Sigmoid colon (tissue), 7 donors: Measurements from ENCODE around the gene DHX8. TPM values are rescaled to one million over a fixed set of nuclear protein-coding genes. Genes with fewer than 3 reads are reported as not detected.

Experiments used
- DNase-seq: peaks from one replicate; pipeline ENCODE4 v3.0.0-alpha.2; 2019
- H3K27ac ChIP-seq, 4 donors: fragments of 200-600 bp; sonication (generic); one replicate each; pipeline ENCODE4 v1.5.1; 2016 to 2019; ENCODE audit warnings: mild to moderate bottlenecking in 1 of 4
- H3K27me3 ChIP-seq, 3 donors: fragments of 200-600 bp; sonication (generic); one replicate each; pipeline ENCODE4 v1.5.1; 2019; ENCODE audit warnings: mild to moderate bottlenecking in 1 of 3
- H3K36me3 ChIP-seq, 4 donors: fragments of 200-600 bp; sonication (generic); one replicate each; pipeline ENCODE4 v1.5.1; 2016 to 2019
- H3K4me1 ChIP-seq, 4 donors: fragments of 200-600 bp; sonication (generic); one replicate each; pipeline ENCODE4 v1.5.1; 2017 to 2019
- H3K4me3 ChIP-seq, 4 donors: fragments of 200-600 bp; sonication (generic); one replicate each; pipeline ENCODE4 v1.5.1; 2017 to 2019; ENCODE audit warnings: mild to moderate bottlenecking in 2 of 4, moderate library complexity in 1 of 4
- H3K9me3 ChIP-seq, 4 donors: fragments of 200-600 bp in 3 of 4; sonication (generic) in 3 of 4; one replicate each; pipeline versions ENCODE4 v1.5.1 to v1.6.1; 2013 to 2019
- CTCF ChIP-seq, 4 experiments: fragments of 450-650 bp in 3 of 4; fragments of 200-600 bp in 1 of 4; IDR thresholded peaks; one replicate each; pipeline ENCODE4 v1.5.1; 2016 to 2019; ENCODE audit warnings: antibody characterized with exemption in 4 of 4, mild to moderate bottlenecking in 3 of 4, moderate library complexity in 2 of 4
- EP300 ChIP-seq, 4 donors: sonication (generic); formaldehyde crosslinking; IDR thresholded peaks; one replicate each; pipeline ENCODE4 v1.6.1; 2017; ENCODE audit warnings: antibody characterized with exemption in 4 of 4
- POLR2A ChIP-seq, 2 donors: fragments of 450-650 bp; IDR thresholded peaks; one replicate each; pipeline ENCODE4 v1.6.1; 2016; ENCODE audit warnings: antibody characterized with exemption in 2 of 2, mild to moderate bottlenecking in 2 of 2, moderate library complexity in 2 of 2
- POLR2AphosphoS5 ChIP-seq, 4 donors: sonication (generic); formaldehyde crosslinking; IDR thresholded peaks; one replicate each; pipeline ENCODE4 v1.6.1; 2017; ENCODE audit warnings: antibody characterized with exemption in 4 of 4
- WGBS, 2 donors: extraction: QIAGEN DNeasy Blood & Tissue Kit; methylation state at CpG; one replicate each; pipeline ENCODE4 v1.1.7; 2013; 5-methylcytosine and 5-hydroxymethylcytosine counted together
- intact Hi-C: fragments of 100-400 bp; cut with DNase I; formaldehyde crosslinking; loops from one replicate; pipeline ENCODE4 v1.15.1; 2023
- polyA plus RNA-seq, 3 donors: library from polyadenylated mRNA; stranded (reverse); fragments of 200-250 nt; gene quantifications; one replicate each; pipeline ENCODE4 v1.2.3, GENCODE V29; 2013
- small RNA-seq, 3 donors: library from RNA; depleted of rRNA; stranded (forward); fragments of <200 nt; gene quantifications; one replicate each; pipeline ENCODE3, GENCODE V24; 2016
- total RNA-seq, 4 donors: library from RNA; depleted of rRNA; stranded (reverse); fragments of >200 nt; gene quantifications; one replicate each; pipeline ENCODE4 v1.1.0, GENCODE V29; 2016
- donor health status: healthy with polysubstance abuse.
- donor health status: Bipolar disorder and iron deficiency.
- donor health status: healthy.

The DHX8 gene
- total and polyA plus RNA-seq, 7 donors, result 12.0 to 39.6 (median 25.7) TPM

- Histone ChIP-seq H3K27me3 (no peaks in the 10 kb centered on the region), H3K4me3 (no peak overlapping the region), H3K27ac (no peak overlapping the region), H3K4me1 (no peaks in the 10 kb centered on the region), H3K9me3 (no peaks in the 10 kb centered on the region), H3K36me3 (no peaks in the 10 kb centered on the region)
- TF ChIP-seq POLR2AphosphoS5 (IDR thresholded peaks at IDR 0.05) (no peak), EP300 (IDR thresholded peaks at IDR 0.05) (no peak), POLR2A (IDR thresholded peaks at IDR 0.05) (no peak), CTCF (IDR thresholded peaks at IDR 0.05) (no peak)
- WGBS, 2 donors, result 82 to 87% methylated on average over 5 of the region's 5 CpGs
- intact Hi-C loops, result no loop called here
- no peak for DNase-seq
These were observed 88.7 kb downstream of the DHX8 start for GRCh38 chr17:43572368-43572980.

- Histone ChIP-seq H3K9me3 (no peaks in the 10 kb centered on the region), H3K4me3 (no peak overlapping the region), H3K27ac (no peak overlapping the region), H3K4me1 (peaks cover 0 to 8% (median 6%) of the 10 kb centered on the region in 4 donors), H3K27me3 (no peaks in the 10 kb centered on the region), H3K36me3 (no peaks in the 10 kb centered on the region)
- TF ChIP-seq POLR2AphosphoS5 (IDR thresholded peaks at IDR 0.05), result no peak
- TF ChIP-seq CTCF (IDR thresholded peaks at IDR 0.05), result no peak
- TF ChIP-seq EP300 (IDR thresholded peaks at IDR 0.05), result no peak
- no peak for TF ChIP-seq POLR2A (IDR thresholded peaks at IDR 0.05)
- intact Hi-C loops, result no loop called here
- WGBS, 2 donors, result 25 to 43% methylated on average over 7 of the region's 7 CpGs
- DNase-seq, result no peak
These were observed 90.0 kb downstream of the DHX8 start for GRCh38 chr17:43573579-43574321.

- Histone ChIP-seq H3K27ac (no peak overlapping the region), H3K9me3 (no peaks in the 10 kb centered on the region), H3K4me1 (peaks cover 0 to 13% (median 12%) of the 10 kb centered on the region in 4 donors), H3K36me3 (no peaks in the 10 kb centered on the region), H3K27me3 (no peaks in the 10 kb centered on the region), H3K4me3 (no peak overlapping the region)
- TF ChIP-seq CTCF (IDR thresholded peaks at IDR 0.05) (no peak), POLR2A (IDR thresholded peaks at IDR 0.05) (no peak), POLR2AphosphoS5 (IDR thresholded peaks at IDR 0.05) (no peak), EP300 (IDR thresholded peaks at IDR 0.05) (no peak)
- WGBS, 2 donors, result 16 to 61% methylated on average over 13 of the region's 13 CpGs
- DNase-seq, result no peak
- intact Hi-C loops, result no loop called here
These were observed 90.6 kb downstream of the DHX8 start for GRCh38 chr17:43574348-43574747.

DNA sequence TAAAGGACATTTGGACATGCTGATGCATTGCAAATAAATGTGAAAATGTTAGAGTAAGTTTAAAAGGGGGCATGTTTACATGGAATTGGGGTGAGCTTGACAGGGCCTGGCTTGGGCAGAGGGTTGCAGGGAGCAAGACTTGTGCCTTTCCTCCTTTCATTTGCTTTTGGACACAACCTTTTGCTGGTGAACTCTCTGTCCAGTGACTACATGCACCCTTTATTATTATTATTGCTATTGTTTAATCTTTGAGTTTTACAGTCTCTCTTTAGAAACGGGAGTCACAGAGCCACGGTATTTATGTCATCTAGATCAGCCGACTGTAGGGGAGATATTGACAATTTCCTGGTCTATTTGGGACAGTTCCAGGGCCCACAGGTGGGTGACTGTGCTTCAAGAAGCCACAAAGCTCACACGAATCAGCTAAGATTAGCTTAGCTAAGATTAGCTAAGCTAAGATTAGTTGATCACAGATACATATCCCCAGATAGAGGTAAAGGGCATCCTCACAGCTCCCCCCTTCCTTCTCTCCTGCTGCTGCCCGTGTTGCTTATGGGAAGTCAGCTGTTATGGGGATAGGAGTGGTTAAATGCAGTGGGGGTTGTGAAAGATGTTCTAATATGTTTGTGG, 91.2 kb downstream of the DHX8 start:
- intact Hi-C loops, result loop anchor here (5.0 kb wide), 1 partner anchor 187 kb away; no protein-coding TSS in a partner anchor
- Histone ChIP-seq H3K9me3 (no peaks in the 10 kb centered on the region), H3K4me1 (peaks cover 0 to 18% (median 15%) of the 10 kb centered on the region in 4 donors), H3K27me3 (no peaks in the 10 kb centered on the region), H3K27ac (no peak overlapping the region), H3K36me3 (no peaks in the 10 kb centered on the region), H3K4me3 (no peak overlapping the region)
- no peak for TF ChIP-seq POLR2A (IDR thresholded peaks at IDR 0.05)
- TF ChIP-seq CTCF (IDR thresholded peaks at IDR 0.05), result no peak
- no peak for TF ChIP-seq POLR2AphosphoS5 (IDR thresholded peaks at IDR 0.05)
- TF ChIP-seq EP300 (IDR thresholded peaks at IDR 0.05), result no peak
- no peak for DNase-seq
- 8 to 20% methylated on average over 5 of the region's 5 CpGs for WGBS, 2 donors

Small RNAs within 50 kb of the gene (small RNA-seq; reads per million reads assigned to genes)
- gene RNU6-406P, result 0 reads per million in 3 donors
- gene RNU6-971P, result 0 reads per million in 3 donors

Other genes with a start within 250 kb of the DHX8 start
- gene RNU2-1, start 250.0 kb upstream of the DHX8 start, total RNA-seq, result not detected
- gene RNU2-1, start 250.0 kb upstream of the DHX8 start, polyA plus RNA-seq, result not detected
- 10 to 100 TPM; 18.6 to 52.1 (median 31.4) TPM for gene ARL4D, start 85.0 kb upstream of the DHX8 start, total RNA-seq
- 1 to 10 TPM; 1.4 to 8.9 (median 4.8) TPM for gene ARL4D, start 85.0 kb upstream of the DHX8 start, polyA plus RNA-seq
- 1 to 10 TPM in 2 of 4 donors, not detected in 2; 1.1 to 1.8 TPM for gene ETV4, start 62.4 kb downstream of the DHX8 start, total RNA-seq
- 1 to 10 TPM in 2 of 3 donors, under 1 TPM in 1; 0.46 to 2.6 (median 1.2) TPM for gene ETV4, start 62.4 kb downstream of the DHX8 start, polyA plus RNA-seq
- gene MEOX1, start 177.9 kb downstream of the DHX8 start, total RNA-seq, result 1 to 10 TPM; 2.5 to 5.3 (median 2.9) TPM
- gene MEOX1, start 177.9 kb downstream of the DHX8 start, polyA plus RNA-seq, result 1 to 10 TPM in 1 of 3 donors, under 1 TPM in 2; 0.23 to 3.4 (median 0.60) TPM